ENCODE data around the gene XPO1. TPM values are rescaled to one million over a fixed set of nuclear protein-coding genes. Genes with fewer than 3 reads are reported as not detected.

The XPO1 gene
- total RNA-seq, 1 donor from 2014 or later, result 189 TPM

- DNase-seq (ENCODE audit: low read depth in 2 of 2), result no peak
Observed at GRCh38 chr2:61432990-61433389, 105.2 kb downstream of the XPO1 start.

GRCh38 chr2:61431345-61431744 is 106.8 kb downstream of the XPO1 start:
- DNase-seq (ENCODE audit: low read depth in 2 of 2), result no peak

Other genes with a start within 250 kb of the XPO1 start
- gene USP34, start 67.3 kb downstream of the XPO1 start, total RNA-seq, result 75.5 and 86.6 TPM in 2 replicates